OCI-LY1 (cell line): ENCODE measurements around the gene BACH1.

Source experiments
- H2AFZ ChIP-seq: fragments of 200-600 bp; sonication (generic), shearing (Covaris generic); 2 replicates; pipeline ENCODE4 v1.6.0; 2014; ENCODE audit warnings: antibody characterized with exemption, mild to moderate bottlenecking, low read length
- H3F3A ChIP-seq: fragments of 200-600 bp; sonication (generic), shearing (Covaris generic); 2 replicates; pipeline ENCODE4 v1.6.0; 2014; ENCODE audit warnings: mild to moderate bottlenecking, antibody characterized with exemption, low read length, moderate library complexity; ENCODE audit not compliant: insufficient read depth
- H3K27ac ChIP-seq: fragments of 200-600 bp; sonication (generic); 2 replicates; pipeline ENCODE4 v1.5.1; 2014; ENCODE audit warnings: low read length, mixed run types, mild to moderate bottlenecking, low read depth; ENCODE audit not compliant: poor library complexity, severe bottlenecking
- H3K27me3 ChIP-seq: fragments of 200-600 bp; sonication (generic); 2 replicates; pipeline ENCODE4 v1.6.0; 2014; ENCODE audit warnings: antibody characterized with exemption, mild to moderate bottlenecking, low read length, moderate library complexity; ENCODE audit not compliant: insufficient read depth
- H3K36me3 ChIP-seq: fragments of 200-600 bp; sonication (generic); 2 replicates; pipeline ENCODE4 v1.6.1; 2014; ENCODE audit warnings: mild to moderate bottlenecking, antibody characterized with exemption, low read length, moderate library complexity, mixed read lengths; ENCODE audit not compliant: insufficient read depth
- H3K4me1 ChIP-seq: fragments of 200-600 bp; sonication (generic); 2 replicates; pipeline ENCODE4 v1.5.1; 2014; ENCODE audit warnings: mild to moderate bottlenecking, low read length, moderate library complexity; ENCODE audit not compliant: insufficient read depth, severe bottlenecking
- H3K4me2 ChIP-seq: fragments of 200-600 bp; sonication (generic), shearing (Covaris generic); 2 replicates; pipeline ENCODE4 v1.6.1; 2014; ENCODE audit warnings: low read length
- H3K4me3 ChIP-seq: fragments of 200-600 bp; sonication (generic); 2 replicates; pipeline ENCODE4 v1.5.1; 2014; ENCODE audit warnings: low read length, low read depth, mild to moderate bottlenecking, mixed read lengths; ENCODE audit not compliant: poor library complexity, severe bottlenecking
- H3K79me2 ChIP-seq: fragments of 200-600 bp; shearing (Covaris generic); 2 replicates; pipeline ENCODE4 v1.6.1; 2016; ENCODE audit warnings: mixed run types, low read length, mixed read lengths; ENCODE audit not compliant: insufficient read depth
- H3K9ac ChIP-seq: fragments of 200-600 bp; sonication (generic), shearing (Covaris generic); 2 replicates; pipeline ENCODE4 v1.6.1; 2014; ENCODE audit warnings: mild to moderate bottlenecking, low read length, mixed read lengths
- H3K9me2 ChIP-seq: fragments of 200-600 bp; sonication (generic), shearing (Covaris generic); 2 replicates; pipeline ENCODE4 v1.6.1; 2014; ENCODE audit warnings: low read depth, mild to moderate bottlenecking, low read length, mixed read lengths
- H3K9me3 ChIP-seq: fragments of 200-600 bp; shearing (Covaris generic); 2 replicates; pipeline ENCODE4 v1.6.1; 2014; ENCODE audit warnings: low read length, mixed read lengths
- H4K20me1 ChIP-seq: fragments of 200-600 bp; sonication (generic), shearing (Covaris generic); 2 replicates; pipeline ENCODE4 v1.6.0; 2016; ENCODE audit warnings: mild to moderate bottlenecking, low read length; ENCODE audit not compliant: insufficient read depth
- EZH2 ChIP-seq: fragments of 200-600 bp; sonication (generic), shearing (Covaris generic); IDR thresholded peaks from 2 replicates; pipeline ENCODE4 v1.8.0; 2017; ENCODE audit warnings: borderline replicate concordance, mixed run types, mild to moderate bottlenecking, antibody characterized with exemption, low read length, moderate library complexity, mixed read lengths
- TF ChIP-seq, protein P1 (sequence below): fragments of 200-600 bp; sonication (generic), shearing (Covaris generic); IDR thresholded peaks from 2 replicates; pipeline ENCODE4 v1.5.1; 2017; ENCODE audit warnings: mild to moderate bottlenecking, antibody characterized with exemption, low read length, moderate library complexity, mixed read lengths

Gene BACH1

DNA sequence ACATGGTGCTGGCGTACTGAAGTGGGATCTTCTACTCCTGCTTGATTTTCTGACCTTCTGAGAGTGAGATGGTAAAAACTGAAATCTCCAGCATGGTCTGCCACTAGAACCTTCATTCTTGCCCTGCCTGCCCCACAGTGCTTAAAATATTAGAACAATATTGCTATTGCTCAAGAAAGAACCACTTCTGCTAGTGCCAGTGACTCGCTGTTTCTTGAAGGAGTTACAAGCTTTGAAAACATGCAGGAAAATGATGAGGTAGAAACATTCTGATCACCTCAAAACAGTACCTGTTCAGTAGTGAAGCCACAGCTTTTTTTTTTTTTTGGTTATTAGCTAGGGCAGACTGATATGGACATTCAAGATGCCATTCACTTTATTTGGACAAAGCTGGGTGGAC is 95.3 kb downstream of the BACH1 start:
- Histone ChIP-seq H4K20me1 (no peaks in the 10 kb centered on the region), H3K36me3 (no peaks in the 10 kb centered on the region), H3K27ac (no peak overlapping the region), H3K9me2 (no peaks in the 10 kb centered on the region), H3K79me2 (no peaks in the 10 kb centered on the region), H3K27me3 (no peaks in the 10 kb centered on the region), H3K4me3 (no peak overlapping the region), H3K4me2 (no peak overlapping the region), H3K9ac (no peak overlapping the region), H3K4me1 (no peaks in the 10 kb centered on the region), H2AFZ (no peak overlapping the region), H3K9me3 (no peaks in the 10 kb centered on the region), H3F3A (no peaks in the 10 kb centered on the region)
- TF ChIP-seq, protein P1, sequence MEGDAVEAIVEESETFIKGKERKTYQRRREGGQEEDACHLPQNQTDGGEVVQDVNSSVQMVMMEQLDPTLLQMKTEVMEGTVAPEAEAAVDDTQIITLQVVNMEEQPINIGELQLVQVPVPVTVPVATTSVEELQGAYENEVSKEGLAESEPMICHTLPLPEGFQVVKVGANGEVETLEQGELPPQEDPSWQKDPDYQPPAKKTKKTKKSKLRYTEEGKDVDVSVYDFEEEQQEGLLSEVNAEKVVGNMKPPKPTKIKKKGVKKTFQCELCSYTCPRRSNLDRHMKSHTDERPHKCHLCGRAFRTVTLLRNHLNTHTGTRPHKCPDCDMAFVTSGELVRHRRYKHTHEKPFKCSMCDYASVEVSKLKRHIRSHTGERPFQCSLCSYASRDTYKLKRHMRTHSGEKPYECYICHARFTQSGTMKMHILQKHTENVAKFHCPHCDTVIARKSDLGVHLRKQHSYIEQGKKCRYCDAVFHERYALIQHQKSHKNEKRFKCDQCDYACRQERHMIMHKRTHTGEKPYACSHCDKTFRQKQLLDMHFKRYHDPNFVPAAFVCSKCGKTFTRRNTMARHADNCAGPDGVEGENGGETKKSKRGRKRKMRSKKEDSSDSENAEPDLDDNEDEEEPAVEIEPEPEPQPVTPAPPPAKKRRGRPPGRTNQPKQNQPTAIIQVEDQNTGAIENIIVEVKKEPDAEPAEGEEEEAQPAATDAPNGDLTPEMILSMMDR, result no peak
- no peak for TF ChIP-seq EZH2
